Keratinocyte (primary cell): ENCODE results near the gene ARID5A. TPM values are rescaled to one million over a fixed set of nuclear protein-coding genes. Genes with fewer than 3 reads are reported as not detected.

Experiments
- DNase-seq: peaks from one replicate; pipeline ENCODE4 v3.0.0-alpha.2; 2011; ENCODE audit warnings: low read depth, missing footprints, low spot score
- FAIRE-seq: peaks from 2 replicates; lab custom pipeline; 2011; peaks lifted over from hg19 to GRCh38; lab: Jason Lieb, UNC
- H2AFZ ChIP-seq: 2 replicates; pipeline ENCODE4 v1.6.0; 2012; ENCODE audit warnings: low read length, control low read depth, inconsistent platforms; ENCODE audit not compliant: control insufficient read depth
- H3K27ac ChIP-seq: 2 replicates; pipeline ENCODE4 v1.5.1; 2011; ENCODE audit warnings: low read length; ENCODE audit not compliant: control insufficient read depth, insufficient read depth
- H3K27me3 ChIP-seq: 3 replicates; pipeline ENCODE4 v1.6.0; 2011; ENCODE audit warnings: low read length; ENCODE audit not compliant: control insufficient read depth, insufficient read depth; ENCODE audit errors: extremely low read depth
- H3K36me3 ChIP-seq, 2 experiments: 2 replicates in 1 of 2; 3 replicates in 1 of 2; pipeline ENCODE4 v1.5.1; 2011; ENCODE audit warnings: low read length in 2 of 2, mild to moderate bottlenecking in 1 of 2; ENCODE audit not compliant: control insufficient read depth in 2 of 2, insufficient read depth in 2 of 2; ENCODE audit errors: extremely low read depth in 1 of 2
- H3K4me1 ChIP-seq: 3 replicates; pipeline ENCODE4 v1.5.1; 2011; ENCODE audit warnings: low read length; ENCODE audit not compliant: control insufficient read depth, insufficient read depth; ENCODE audit errors: extremely low read depth
- H3K4me2 ChIP-seq: 3 replicates; pipeline ENCODE4 v1.6.0; 2011; ENCODE audit warnings: low read depth, low read length; ENCODE audit not compliant: control insufficient read depth, insufficient read depth; ENCODE audit errors: extremely low read depth
- H3K4me3 ChIP-seq, 3 experiments: fragments of 200-600 bp in 1 of 3; sonication (generic) in 1 of 3; 2 replicates in 2 of 3; 3 replicates in 1 of 3; pipeline ENCODE4 v1.5.1; 2011 to 2016; ENCODE audit warnings: low read length in 3 of 3, mild to moderate bottlenecking in 3 of 3, control low read depth in 2 of 3, inconsistent platforms in 1 of 3, low read depth in 1 of 3, mixed read lengths in 1 of 3, mixed run types in 1 of 3, moderate library complexity in 1 of 3; ENCODE audit not compliant: control insufficient read depth in 2 of 3, insufficient read depth in 2 of 3; ENCODE audit errors: extremely low read depth in 1 of 3
- H3K79me2 ChIP-seq: 2 replicates; pipeline ENCODE4 v1.6.0; 2012; ENCODE audit warnings: low read length; ENCODE audit not compliant: control insufficient read depth, insufficient read depth
- H3K9ac ChIP-seq: 3 replicates; pipeline ENCODE4 v1.6.0; 2011; ENCODE audit warnings: low read length; ENCODE audit not compliant: control insufficient read depth, insufficient read depth; ENCODE audit errors: extremely low read depth
- H3K9me1 ChIP-seq: 3 replicates; pipeline ENCODE4 v1.6.0; 2011; ENCODE audit warnings: low read length; ENCODE audit not compliant: control insufficient read depth, insufficient read depth; ENCODE audit errors: extremely low read depth
- H3K9me3 ChIP-seq: 2 replicates; pipeline ENCODE4 v1.5.1; 2012; ENCODE audit warnings: low read depth, low read length; ENCODE audit not compliant: control insufficient read depth
- H4K20me1 ChIP-seq: 3 replicates; pipeline ENCODE4 v1.6.0; 2011; ENCODE audit warnings: low read length; ENCODE audit not compliant: control insufficient read depth, insufficient read depth; ENCODE audit errors: extremely low read depth
- EZH2 ChIP-seq: IDR thresholded peaks from one replicate; pipeline ENCODE4 v1.6.1; 2012; ENCODE audit warnings: inconsistent platforms, mild to moderate bottlenecking, low read length, moderate library complexity
- dilution Hi-C: fragments of 300-500 bp; cut with MboI; formaldehyde crosslinking; loops from one replicate; pipeline ENCODE4 v1.7.0; 2020; ENCODE audit warnings: low sequenced_read_pairs; ENCODE audit not compliant: extremely low pct_ligation_motif_present
- polyA plus RNA-seq, 5 experiments: library from polyadenylated mRNA; depleted of rRNA in 3 of 5; stranded (reverse) in 3 of 5; stranded (forward) in 1 of 5; unstranded in 1 of 5; fragments of >200 nt; gene quantifications; 1 replicate in 1 of 5; 2 replicates in 3 of 5; 3 replicates in 1 of 5; pipeline versions ENCODE4 v1.2.1 to v1.2.3, GENCODE V29; 2011 to 2012; ENCODE audit warnings: missing spikeins in 2 of 5, low read depth in 1 of 5, low replicate concordance in 1 of 5
- TF ChIP-seq, protein P1 (sequence below), 3 experiments: IDR thresholded peaks in 1 of 3; conservative IDR thresholded peaks in 1 of 3; optimal IDR thresholded peaks in 1 of 3; 2 replicates in 2 of 3; 3 replicates in 1 of 3; pipeline versions ENCODE3 to v1.5.1; 2011; ENCODE audit warnings: low read length in 3 of 3, mild to moderate bottlenecking in 3 of 3, moderate library complexity in 2 of 3, control low read depth in 1 of 3, inconsistent platforms in 1 of 3; ENCODE audit not compliant: insufficient read depth in 2 of 3; ENCODE audit errors: extremely low read depth in 1 of 3

Gene ARID5A
- polyA plus RNA-seq, 1 donor (not counting 4 experiments of a cell fraction or from before 2014, with no cell fraction given) = 1.6 TPM

DNA sequence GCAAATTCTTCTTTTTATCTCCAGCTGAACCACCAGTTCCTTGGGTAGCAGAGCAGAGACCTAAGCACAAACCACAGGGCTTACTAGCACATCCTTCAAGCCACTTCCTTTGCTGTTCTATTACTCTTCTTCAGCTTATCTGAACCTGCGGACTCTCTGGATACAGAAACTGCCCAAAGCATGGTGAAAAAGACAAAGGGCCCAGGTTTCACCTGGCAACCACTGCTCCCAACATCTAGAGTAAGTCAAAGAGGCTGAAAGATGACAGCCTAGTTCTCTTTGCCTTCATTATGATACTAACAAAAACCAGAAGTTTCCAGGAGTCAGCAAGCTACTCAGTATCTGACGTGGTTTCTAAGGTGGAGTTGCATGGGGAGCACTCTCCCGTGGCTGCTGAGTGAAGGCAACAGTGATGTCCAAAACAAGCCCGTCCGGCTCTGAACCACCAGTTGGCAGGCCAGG is 58.2 kb downstream of the ARID5A start:
- H4K20me1 ChIP-seq = no peaks in the 10 kb centered on the region
- H3K9me3 ChIP-seq = no peaks in the 10 kb centered on the region
- H3K4me1 ChIP-seq = peaks cover 1% of the 10 kb centered on the region
- H3K27me3 ChIP-seq = no peaks in the 10 kb centered on the region
- DNase-seq (no peak), FAIRE-seq (no peak)
- peaks cover 2% of the 10 kb centered on the region for H3K9me1 ChIP-seq
- H3K79me2 ChIP-seq = no peaks in the 10 kb centered on the region
- no peak overlapping the region for H3K4me3 ChIP-seq
- TF ChIP-seq, protein P1, sequence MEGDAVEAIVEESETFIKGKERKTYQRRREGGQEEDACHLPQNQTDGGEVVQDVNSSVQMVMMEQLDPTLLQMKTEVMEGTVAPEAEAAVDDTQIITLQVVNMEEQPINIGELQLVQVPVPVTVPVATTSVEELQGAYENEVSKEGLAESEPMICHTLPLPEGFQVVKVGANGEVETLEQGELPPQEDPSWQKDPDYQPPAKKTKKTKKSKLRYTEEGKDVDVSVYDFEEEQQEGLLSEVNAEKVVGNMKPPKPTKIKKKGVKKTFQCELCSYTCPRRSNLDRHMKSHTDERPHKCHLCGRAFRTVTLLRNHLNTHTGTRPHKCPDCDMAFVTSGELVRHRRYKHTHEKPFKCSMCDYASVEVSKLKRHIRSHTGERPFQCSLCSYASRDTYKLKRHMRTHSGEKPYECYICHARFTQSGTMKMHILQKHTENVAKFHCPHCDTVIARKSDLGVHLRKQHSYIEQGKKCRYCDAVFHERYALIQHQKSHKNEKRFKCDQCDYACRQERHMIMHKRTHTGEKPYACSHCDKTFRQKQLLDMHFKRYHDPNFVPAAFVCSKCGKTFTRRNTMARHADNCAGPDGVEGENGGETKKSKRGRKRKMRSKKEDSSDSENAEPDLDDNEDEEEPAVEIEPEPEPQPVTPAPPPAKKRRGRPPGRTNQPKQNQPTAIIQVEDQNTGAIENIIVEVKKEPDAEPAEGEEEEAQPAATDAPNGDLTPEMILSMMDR (optimal IDR thresholded peaks at IDR 0.05 in 1 of 3, IDR thresholded peaks at IDR 0.05 in 1 of 3, conservative IDR thresholded peaks at IDR 0.05 in 1 of 3; ENCODE audit: extremely low read depth in 1 of 3, insufficient read depth in 2 of 3, low read length in 3 of 3) = no peak
- TF ChIP-seq EZH2 = no peak
- no peak overlapping the region for H3K27ac ChIP-seq
- H3K4me2 ChIP-seq = no peak overlapping the region
- H3K36me3 ChIP-seq = peaks cover 20 to 27% of the 10 kb centered on the region in 2 experiments
- H3K9ac ChIP-seq = no peak overlapping the region
- no peak overlapping the region for H2AFZ ChIP-seq
- dilution Hi-C loops = no loop called here

- no peak overlapping the region for H2AFZ ChIP-seq
- H3K4me2 ChIP-seq = no peak overlapping the region
- H3K4me1 ChIP-seq = peaks cover 4% of the 10 kb centered on the region
- H3K4me3 ChIP-seq = no peak overlapping the region
- peaks cover 28 to 30% of the 10 kb centered on the region in 2 experiments for H3K36me3 ChIP-seq
- no peaks in the 10 kb centered on the region for H3K27me3 ChIP-seq
- no peak for TF ChIP-seq EZH2
- TF ChIP-seq, protein P1 (optimal IDR thresholded peaks at IDR 0.05 in 1 of 3, IDR thresholded peaks at IDR 0.05 in 1 of 3, conservative IDR thresholded peaks at IDR 0.05 in 1 of 3; ENCODE audit: extremely low read depth in 1 of 3, insufficient read depth in 2 of 3, low read length in 3 of 3) = no peak
- dilution Hi-C loops = no loop called here
- no peak overlapping the region for H3K27ac ChIP-seq
- DNase-seq (no peak), FAIRE-seq (no peak)
- H4K20me1 ChIP-seq = no peaks in the 10 kb centered on the region
- peaks cover 2% of the 10 kb centered on the region for H3K9me1 ChIP-seq
- no peaks in the 10 kb centered on the region for H3K9me3 ChIP-seq
- H3K9ac ChIP-seq = no peak overlapping the region
- no peaks in the 10 kb centered on the region for H3K79me2 ChIP-seq
Observed at GRCh38 chr2:96596596-96596995, 60.0 kb downstream of the ARID5A start.
